H1 (cell line): Measurements from ENCODE around the gene IGFBP3. TPM values are rescaled to one million over a fixed set of nuclear protein-coding genes. Genes with fewer than 3 reads are reported as not detected.

Experiments used
- CTCF ChIA-PET: fragments of 300-600 bp; sonication (Branson Sonifier 250); formaldehyde crosslinking; loops from one replicate; lab custom pipeline; 2021; ENCODE audit not compliant: partially characterized antibody; lab: Charles Lee
- POLR2A ChIA-PET: fragments of 300-600 bp; sonication (Branson Sonifier 250); formaldehyde crosslinking; loops from one replicate; lab custom pipeline; 2021; ENCODE audit warnings: inconsistent platforms; ENCODE audit not compliant: partially characterized antibody; lab: Charles Lee
- DNase-seq, 2 experiments: peaks; one replicate each; pipeline versions ENCODE4 v3.0.0 to v3.0.0-alpha.2; 2010 to 2022; ENCODE audit warnings: low spot score in 2 of 2, low read depth in 1 of 2, mixed read lengths in 1 of 2
- FAIRE-seq: peaks from 2 replicates; lab custom pipeline; 2011; peaks lifted over from hg19 to GRCh38; lab: Jason Lieb, UNC
- H2AFZ ChIP-seq: 2 replicates; pipeline ENCODE4 v1.8.1; 2012; ENCODE audit warnings: low read length, inconsistent platforms
- H2AK5ac ChIP-seq: 2 replicates; pipeline ENCODE4 v1.6.1; 2013; ENCODE audit warnings: low read depth, low read length
- H2BK120ac ChIP-seq: replicated peaks from 2 replicates; pipeline ENCODE3; 2013; ENCODE audit warnings: low read depth, low read length, inconsistent platforms
- H2BK12ac ChIP-seq: 2 replicates; pipeline ENCODE4 v1.6.1; 2013; ENCODE audit warnings: low read depth, low read length
- H2BK15ac ChIP-seq: 2 replicates; pipeline ENCODE4 v1.6.1; 2013; ENCODE audit warnings: low read length
- H2BK20ac ChIP-seq: 2 replicates; pipeline ENCODE4 v1.6.1; 2013; ENCODE audit warnings: low read length
- H2BK5ac ChIP-seq: 2 replicates; pipeline ENCODE4 v1.6.1; 2013; ENCODE audit warnings: low read depth, low read length
- H3K14ac ChIP-seq: 2 replicates; pipeline ENCODE4 v1.6.1; 2013; ENCODE audit warnings: inconsistent platforms; ENCODE audit not compliant: insufficient read length
- H3K18ac ChIP-seq: 2 replicates; pipeline ENCODE4 v1.6.1; 2013; ENCODE audit warnings: low read length; ENCODE audit errors: extremely low read depth
- H3K23ac ChIP-seq: 2 replicates; pipeline ENCODE4 v1.6.1; 2013; ENCODE audit warnings: inconsistent platforms; ENCODE audit not compliant: insufficient read length
- H3K23me2 ChIP-seq: 2 replicates; pipeline ENCODE4 v1.6.1; 2013; ENCODE audit warnings: low read depth, low read length
- H3K27ac ChIP-seq: 2 replicates; pipeline ENCODE4 v1.6.1; 2011; ENCODE audit warnings: low read depth, low read length, inconsistent platforms
- H3K27me3 ChIP-seq, 4 experiments: replicated peaks in 1 of 4; 1 replicate in 1 of 4; 2 replicates in 3 of 4; pipeline versions ENCODE4 v1.6.1 to v1.8.1; 2011 to 2013; ENCODE audit warnings: low read length in 3 of 4, mild to moderate bottlenecking in 3 of 4, inconsistent platforms in 2 of 4, mixed read lengths in 2 of 4, moderate library complexity in 1 of 4; ENCODE audit not compliant: control insufficient read depth in 3 of 4, insufficient read depth in 3 of 4; ENCODE audit errors: extremely low read depth in 1 of 4
- H3K36me3 ChIP-seq, 4 experiments: 2 replicates each; pipeline versions ENCODE4 v1.6.1 to v1.8.1; 2011 to 2013; ENCODE audit warnings: mild to moderate bottlenecking in 4 of 4, low read length in 3 of 4, moderate library complexity in 2 of 4, control low read depth in 1 of 4, inconsistent platforms in 1 of 4; ENCODE audit not compliant: insufficient read depth in 4 of 4, control insufficient read depth in 2 of 4
- H3K4ac ChIP-seq: replicated peaks from 2 replicates; pipeline ENCODE3; 2013; ENCODE audit warnings: low read length, low read depth, mixed read lengths, inconsistent platforms; ENCODE audit not compliant: insufficient read length
- H3K4me1 ChIP-seq, 4 experiments: replicated peaks in 1 of 4; 1 replicate in 1 of 4; 2 replicates in 3 of 4; pipeline versions ENCODE4 v1.6.1 to v1.8.1; 2011 to 2013; ENCODE audit warnings: low read length in 3 of 4, inconsistent platforms in 2 of 4, mixed read lengths in 1 of 4; ENCODE audit not compliant: insufficient read depth in 4 of 4, control insufficient read depth in 3 of 4
- H3K4me2 ChIP-seq, 2 experiments: 2 replicates each; pipeline versions ENCODE4 v1.6.1 to v1.8.1; 2011 to 2013; ENCODE audit warnings: low read depth in 2 of 2, low read length in 2 of 2, control low read depth in 1 of 2, inconsistent platforms in 1 of 2, mild to moderate bottlenecking in 1 of 2; ENCODE audit not compliant: insufficient read depth in 1 of 2
- H3K4me3 ChIP-seq, 4 experiments: fragments of 200-600, 300-600 bp in 1 of 4; sonication (generic), shearing (Covaris generic), sonication (Bioruptor Twin) in 1 of 4; 2 replicates each; pipeline versions ENCODE4 v1.5.1 to v1.8.1; 2011 to 2016; ENCODE audit warnings: low read length in 4 of 4, low read depth in 3 of 4, control low read depth in 2 of 4, inconsistent platforms in 2 of 4, mild to moderate bottlenecking in 2 of 4, mixed read lengths in 1 of 4, moderate library complexity in 1 of 4; ENCODE audit not compliant: insufficient read depth in 2 of 4; ENCODE audit errors: extremely low read depth in 1 of 4
- H3K56ac ChIP-seq: replicated peaks from 2 replicates; pipeline ENCODE3; 2013; ENCODE audit warnings: low read depth, mild to moderate bottlenecking, mixed read lengths, low read length, inconsistent platforms; ENCODE audit not compliant: insufficient read length
- H3K79me1 ChIP-seq: 2 replicates; pipeline ENCODE4 v1.6.1; 2013; ENCODE audit warnings: low read depth, low read length, control low read depth
- H3K79me2 ChIP-seq, 2 experiments: 2 replicates each; pipeline versions ENCODE4 v1.6.1 to v1.8.1; 2012 to 2013; ENCODE audit warnings: low read length in 2 of 2, mild to moderate bottlenecking in 2 of 2, inconsistent platforms in 1 of 2; ENCODE audit not compliant: insufficient read depth in 2 of 2, control insufficient read depth in 1 of 2
- H3K9ac ChIP-seq, 4 experiments: replicated peaks in 1 of 4; 1 replicate in 1 of 4; 2 replicates in 3 of 4; pipeline versions ENCODE4 v1.6.1 to v1.8.1; 2011 to 2013; ENCODE audit warnings: low read depth in 3 of 4, low read length in 3 of 4, control low read depth in 2 of 4, mild to moderate bottlenecking in 2 of 4, moderate library complexity in 2 of 4, inconsistent platforms in 1 of 4; ENCODE audit errors: extremely low read depth in 1 of 4
- H3K9me3 ChIP-seq, 2 experiments: 2 replicates each; pipeline versions ENCODE4 v1.6.1 to v1.8.1; 2012 to 2013; ENCODE audit warnings: mild to moderate bottlenecking in 2 of 2, moderate library complexity in 2 of 2, control low read depth in 1 of 2, inconsistent platforms in 1 of 2, low read depth in 1 of 2, low read length in 1 of 2, mixed read lengths in 1 of 2; ENCODE audit not compliant: insufficient read depth in 2 of 2
- H4K20me1 ChIP-seq, 2 experiments: replicated peaks in 1 of 2; 2 replicates each; pipeline versions ENCODE3 to v1.8.1; 2011 to 2013; ENCODE audit warnings: inconsistent platforms in 2 of 2, low read length in 2 of 2, mild to moderate bottlenecking in 1 of 2; ENCODE audit not compliant: insufficient read depth in 2 of 2, control insufficient read depth in 1 of 2
- H4K5ac ChIP-seq: 2 replicates; pipeline ENCODE4 v1.6.1; 2013; ENCODE audit warnings: low read length, low read depth, mixed read lengths, inconsistent platforms; ENCODE audit not compliant: insufficient read length
- H4K8ac ChIP-seq: 2 replicates; pipeline ENCODE4 v1.8.0; 2013; ENCODE audit warnings: mild to moderate bottlenecking, moderate library complexity, low read length, inconsistent platforms; ENCODE audit not compliant: insufficient read depth; ENCODE audit errors: extremely low read depth
- H4K91ac ChIP-seq: replicated peaks from 2 replicates; pipeline ENCODE3; 2013; ENCODE audit warnings: low read length, mixed read lengths, inconsistent platforms; ENCODE audit not compliant: insufficient read length
- CREB1 ChIP-seq: IDR thresholded peaks from 2 replicates; pipeline ENCODE4 v1.6.1; 2012; ENCODE audit warnings: inconsistent platforms
- EGR1 ChIP-seq: IDR thresholded peaks from 2 replicates; pipeline ENCODE4 v1.6.1; 2011; ENCODE audit warnings: low read depth, low read length, borderline replicate concordance
- FOSL1 ChIP-seq: IDR thresholded peaks from 2 replicates; pipeline ENCODE4 v1.6.1; 2011; ENCODE audit warnings: mild to moderate bottlenecking, low read depth, low read length, moderate library complexity; ENCODE audit not compliant: insufficient read depth
- GTF2F1 ChIP-seq: IDR thresholded peaks from 2 replicates; pipeline ENCODE4 v1.6.1; 2012; ENCODE audit warnings: low read depth, low read length, improper control_type of control experiment, borderline replicate concordance
- HDAC2 ChIP-seq, 2 experiments: fragments of 300-600 bp in 1 of 2; sonication (generic) in 1 of 2; IDR thresholded peaks; 2 replicates each; pipeline ENCODE4 v1.6.1; 2011 to 2012; ENCODE audit warnings: low read depth in 2 of 2, low read length in 2 of 2, mild to moderate bottlenecking in 2 of 2, moderate library complexity in 2 of 2, borderline replicate concordance in 1 of 2, inconsistent platforms in 1 of 2
- KDM1A ChIP-seq: fragments of 200-600, 300-600 bp; sonication (generic); IDR thresholded peaks from 2 replicates; pipeline ENCODE4 v1.7.1; 2016; ENCODE audit warnings: mild to moderate bottlenecking, low read length, borderline replicate concordance
- NANOG ChIP-seq: IDR thresholded peaks from 2 replicates; pipeline ENCODE4 v1.6.1; 2011; ENCODE audit warnings: low read length, low read depth, mild to moderate bottlenecking, inconsistent platforms; ENCODE audit not compliant: insufficient read depth, poor library complexity, severe bottlenecking
- RNF2 ChIP-seq: fragments of 200-900, 300-1000 bp; sonication (generic); IDR thresholded peaks from 2 replicates; pipeline ENCODE4 v1.7.1; 2016; ENCODE audit warnings: borderline replicate concordance, low read depth, mild to moderate bottlenecking, antibody characterized with exemption, low read length; ENCODE audit not compliant: poor library complexity, severe bottlenecking; ENCODE audit errors: missing control alignments
- SRF ChIP-seq: IDR thresholded peaks from 2 replicates; pipeline ENCODE4 v1.6.1; 2011; ENCODE audit warnings: mild to moderate bottlenecking, low read depth, low read length, moderate library complexity
- TCF12 ChIP-seq: IDR thresholded peaks from 2 replicates; pipeline ENCODE4 v1.6.1; 2011; ENCODE audit warnings: low read depth, mild to moderate bottlenecking, low read length
- TEAD4 ChIP-seq: IDR thresholded peaks from 2 replicates; pipeline ENCODE4 v1.6.1; 2012; ENCODE audit warnings: low read depth, low read length, inconsistent platforms, mixed read lengths
- USF2 ChIP-seq: IDR thresholded peaks from 2 replicates; pipeline ENCODE4 v1.6.1; 2011; ENCODE audit warnings: low read length, improper control_type of control experiment
- WGBS, 2 experiments: shearing (Covaris generic) in 1 of 2; methylation state at CpG; one replicate each; pipeline versions ENCODE4 v1.1.6 to v1.1.7; 2013 to 2015; ENCODE audit warnings: low lambda C conversion rate in 2 of 2, mixed read lengths in 2 of 2, inconsistent platforms in 1 of 2, low coverage in 1 of 2, missing lambda C conversion rate in 1 of 2; ENCODE audit not compliant: insufficient replicate concordance in 2 of 2, insufficient coverage in 1 of 2, insufficient read length in 1 of 2; ENCODE audit errors: extremely low coverage in 1 of 2, missing lambda C conversion rate in 1 of 2; 5-methylcytosine and 5-hydroxymethylcytosine counted together
- polyA plus RNA-seq, 7 experiments: library from polyadenylated mRNA; depleted of rRNA in 3 of 7; stranded (reverse) in 5 of 7; unstranded in 2 of 7; fragments of >200 nt in 5 of 7; fragments of 200-250 nt in 2 of 7; gene quantifications; 1 replicate in 5 of 7; 2 replicates in 1 of 7; 4 replicates in 1 of 7; pipeline versions ENCODE4 v1.2.1 to v1.2.3, GENCODE V29; 2011 to 2013; ENCODE audit warnings: missing spikeins in 2 of 7, mixed read lengths in 2 of 7
- total RNA-seq: library from RNA; stranded (reverse); fragmentation: NEBNext Ultra II Directional; extraction: Animal tissue kit (Norgen Biotek cat#: 25700); gene quantifications from 2 replicates; pipeline ENCODE4 v1.2.1, GENCODE V29; 2021

Gene IGFBP3
- total and polyA plus RNA-seq, 2 of the 8 experiments (the other 6 are each of a cell fraction or from before 2014, with no cell fraction given): 5.5 to 12.1 TPM

GRCh38 chr7:45882465-45882810 lies 38.6 kb downstream of the IGFBP3 start:
- Histone ChIP-seq H4K91ac (no peak overlapping the region), H2BK5ac (no peak overlapping the region), H3K27ac (no peak overlapping the region), H3K56ac (no peak overlapping the region), H2BK12ac (no peak overlapping the region), H4K20me1 (peaks cover 0 to 1% of the 10 kb centered on the region in 2 experiments), H3K4me3 (no peak overlapping the region), H3K27me3 (peaks cover 2 to 7% (median 4%) of the 10 kb centered on the region in 4 experiments; a peak in 4 of 7 replicates), H3K36me3 (no peaks in the 10 kb centered on the region; a peak in 1 of 8 replicates), H2BK15ac (no peak overlapping the region), H4K8ac (no peak overlapping the region), H3K9ac (no peak overlapping the region), H3K79me2 (no peaks in the 10 kb centered on the region), H3K9me3 (peaks cover 14 to 23% of the 10 kb centered on the region in 2 experiments), H3K4ac (no peak overlapping the region), H2AK5ac (no peak overlapping the region), H2AFZ (no peak overlapping the region), H2BK20ac (no peak overlapping the region), H3K4me2 (no peak overlapping the region), H3K18ac (no peak overlapping the region), H2BK120ac (no peak overlapping the region), H3K23ac (no peak overlapping the region), H3K4me1 (peaks cover 0 to 3% (median under 1%) of the 10 kb centered on the region in 4 experiments; a peak in 1 of 7 replicates), H3K14ac (no peak overlapping the region), H4K5ac (no peak overlapping the region), H3K23me2 (no peaks in the 10 kb centered on the region), H3K79me1 (no peaks in the 10 kb centered on the region)
- ChIA-PET CTCF (interaction anchor here (0.8 to 2.3 kb wide), 5 partner anchors 8 to 40 kb away, joined by 3 to 7 read pairs (median 6); no protein-coding TSS in a partner anchor), POLR2A (no interaction called here)
- FAIRE-seq (no peak), DNase-seq (no peak)
- 82% methylated on average over 5 of the region's 5 CpGs; no CpG with 5 or more reads in 1 of the 2 experiments for WGBS, 2 experiments
- TF ChIP-seq FOSL1: no peak
- no peak for TF ChIP-seq HDAC2 (IDR thresholded peaks at IDR 0.05; ENCODE audit: borderline replicate concordance in 1 of 2, low read depth in 2 of 2, low read length in 2 of 2)
- no peak for TF ChIP-seq TEAD4
- no peak for TF ChIP-seq KDM1A
- TF ChIP-seq EGR1: no peak
- no peak for TF ChIP-seq CREB1
- TF ChIP-seq RNF2: no peak
- TF ChIP-seq NANOG: no peak
- TF ChIP-seq TCF12: no peak
- TF ChIP-seq GTF2F1: no peak
- TF ChIP-seq USF2: no peak
- TF ChIP-seq SRF: no peak
